H9 (cell line): ENCODE data around the gene RBM15. TPM values are rescaled to one million over a fixed set of nuclear protein-coding genes. Genes with fewer than 3 reads are reported as not detected.

ENCODE experiments used
- DNase-seq: peaks from one replicate; pipeline ENCODE4 v3.0.0-alpha.2; 2017
- H2AFZ ChIP-seq: one replicate; pipeline ENCODE4 v1.6.1; 2013; ENCODE audit warnings: mild to moderate bottlenecking, low read length, control low read depth, moderate library complexity
- H2AK5ac ChIP-seq: 2 replicates; pipeline ENCODE4 v1.6.1; 2013; ENCODE audit warnings: low read length, control low read depth, mixed read lengths; ENCODE audit not compliant: insufficient read length
- H2BK120ac ChIP-seq: one replicate; pipeline ENCODE4 v1.6.1; 2013; ENCODE audit warnings: low read depth, mild to moderate bottlenecking, low read length, control low read depth, inconsistent platforms; ENCODE audit not compliant: poor library complexity, severe bottlenecking
- H2BK12ac ChIP-seq: 2 replicates; pipeline ENCODE4 v1.6.1; 2013; ENCODE audit warnings: low read length, control low read depth, mixed read lengths, low read depth; ENCODE audit not compliant: insufficient read length
- H2BK15ac ChIP-seq: 2 replicates; pipeline ENCODE4 v1.6.1; 2013; ENCODE audit warnings: low read depth, low read length, control low read depth
- H2BK20ac ChIP-seq: one replicate; pipeline ENCODE4 v1.6.1; 2013; ENCODE audit warnings: low read depth, mild to moderate bottlenecking, low read length, control low read depth, inconsistent platforms; ENCODE audit not compliant: poor library complexity, severe bottlenecking
- H2BK5ac ChIP-seq: 2 replicates; pipeline ENCODE4 v1.6.1; 2013; ENCODE audit warnings: low read length, control low read depth, mixed read lengths; ENCODE audit not compliant: insufficient read length
- H3K14ac ChIP-seq: 2 replicates; pipeline ENCODE4 v1.6.1; 2013; ENCODE audit warnings: low read length, control low read depth; ENCODE audit not compliant: insufficient read depth
- H3K18ac ChIP-seq: 2 replicates; pipeline ENCODE4 v1.6.1; 2013; ENCODE audit warnings: low read depth, mild to moderate bottlenecking, mixed read lengths, low read length, control low read depth; ENCODE audit not compliant: insufficient read length
- H3K23ac ChIP-seq: 2 replicates; pipeline ENCODE4 v1.6.1; 2013; ENCODE audit warnings: low read length, control low read depth, mixed read lengths, low read depth; ENCODE audit not compliant: insufficient read length
- H3K23me2 ChIP-seq: 2 replicates; pipeline ENCODE4 v1.6.1; 2013; ENCODE audit warnings: low read depth, mild to moderate bottlenecking, mixed read lengths, low read length, control low read depth; ENCODE audit not compliant: insufficient read length, poor library complexity, severe bottlenecking
- H3K27ac ChIP-seq: 2 replicates; pipeline ENCODE4 v1.5.1; 2013; ENCODE audit warnings: low read length, control low read depth, mixed read lengths, low read depth; ENCODE audit not compliant: insufficient read length
- H3K27me3 ChIP-seq: 2 replicates; pipeline ENCODE4 v1.6.1; 2013; ENCODE audit warnings: low read length, control low read depth, inconsistent platforms; ENCODE audit not compliant: insufficient read depth
- H3K4ac ChIP-seq: 2 replicates; pipeline ENCODE4 v1.6.1; 2013; ENCODE audit warnings: low read depth, mild to moderate bottlenecking, control low read depth, inconsistent platforms, low read length, moderate library complexity
- H3K4me1 ChIP-seq: 2 replicates; pipeline ENCODE4 v1.6.1; 2013; ENCODE audit warnings: low read length, control low read depth, inconsistent platforms; ENCODE audit not compliant: insufficient read depth
- H3K4me2 ChIP-seq: 2 replicates; pipeline ENCODE4 v1.6.1; 2013; ENCODE audit warnings: low read length, control low read depth, mixed read lengths; ENCODE audit not compliant: insufficient read length, insufficient read depth
- H3K56ac ChIP-seq: 2 replicates; pipeline ENCODE4 v1.6.1; 2013; ENCODE audit warnings: low read depth, mild to moderate bottlenecking, mixed read lengths, low read length, control low read depth; ENCODE audit not compliant: insufficient read length
- H3K79me1 ChIP-seq: 2 replicates; pipeline ENCODE4 v1.6.1; 2013; ENCODE audit warnings: low read depth, mild to moderate bottlenecking, moderate library complexity, low read length, control low read depth, inconsistent platforms; ENCODE audit not compliant: insufficient read depth, poor library complexity, severe bottlenecking
- H3K79me2 ChIP-seq: 2 replicates; pipeline ENCODE4 v1.6.1; 2013; ENCODE audit warnings: low read length, control low read depth, inconsistent platforms; ENCODE audit not compliant: insufficient read depth
- H3K9ac ChIP-seq: 2 replicates; pipeline ENCODE4 v1.6.1; 2013; ENCODE audit warnings: low read length, control low read depth, mixed read lengths; ENCODE audit not compliant: insufficient read length; ENCODE audit errors: extremely low read depth
- H3K9me3 ChIP-seq: one replicate; pipeline ENCODE4 v1.6.1; 2013; ENCODE audit warnings: low read depth, low read length, inconsistent platforms; ENCODE audit not compliant: control insufficient read depth
- H3T11ph ChIP-seq: one replicate; pipeline ENCODE4 v1.6.1; 2013; ENCODE audit warnings: mild to moderate bottlenecking, low read length, control low read depth, inconsistent platforms
- H4K20me1 ChIP-seq: one replicate; pipeline ENCODE4 v1.6.1; 2013; ENCODE audit not compliant: control insufficient read depth, insufficient read length, insufficient read depth
- H4K5ac ChIP-seq: 2 replicates; pipeline ENCODE4 v1.6.1; 2013; ENCODE audit warnings: low read depth, mild to moderate bottlenecking, mixed read lengths, low read length, control low read depth; ENCODE audit not compliant: insufficient read length
- H4K8ac ChIP-seq: replicated peaks from 2 replicates; pipeline ENCODE4 v1.6.1; 2013; ENCODE audit warnings: low read length, control low read depth, mixed read lengths, low read depth; ENCODE audit not compliant: insufficient read length
- H4K91ac ChIP-seq: 2 replicates; pipeline ENCODE4 v1.6.1; 2013; ENCODE audit warnings: low read depth, mild to moderate bottlenecking, moderate library complexity, mixed read lengths, low read length, control low read depth; ENCODE audit not compliant: insufficient read length
- H3K27ac Mint-ChIP-seq, 3 experiments: 2 replicates in 2 of 3; 3 replicates in 1 of 3; pipeline ENCODE4 v1.8.0; 2020 to 2021; ENCODE audit warnings: mixed read lengths in 3 of 3, mild to moderate bottlenecking in 1 of 3, moderate library complexity in 1 of 3
- H3K27me3 Mint-ChIP-seq: 2 replicates; pipeline ENCODE4 v1.8.0; 2021; ENCODE audit warnings: low read depth, mild to moderate bottlenecking, moderate library complexity, mixed read lengths
- H3K36me3 Mint-ChIP-seq, 3 experiments: 2 replicates in 2 of 3; 3 replicates in 1 of 3; pipeline ENCODE4 v1.8.0; 2020 to 2021; ENCODE audit warnings: low read depth in 3 of 3, mixed read lengths in 3 of 3; ENCODE audit not compliant: insufficient read depth in 1 of 3
- H3K4me1 Mint-ChIP-seq, 2 experiments: 2 replicates each; pipeline ENCODE4 v1.8.0; 2020; ENCODE audit warnings: mixed read lengths in 2 of 2
- H3K4me3 Mint-ChIP-seq, 2 experiments: 2 replicates in 1 of 2; 3 replicates in 1 of 2; pipeline ENCODE4 v1.8.0; 2020 to 2021; ENCODE audit warnings: mild to moderate bottlenecking in 2 of 2, mixed read lengths in 2 of 2, moderate library complexity in 1 of 2
- H3K9me3 Mint-ChIP-seq, 2 experiments: 2 replicates in 1 of 2; 3 replicates in 1 of 2; pipeline ENCODE4 v1.8.0; 2020; ENCODE audit warnings: mild to moderate bottlenecking in 2 of 2, mixed read lengths in 2 of 2, moderate library complexity in 1 of 2
- WGBS: extraction: QIAGEN DNeasy Blood & Tissue Kit; methylation state at CpG from one replicate; pipeline ENCODE4 v1.1.7; 2013; ENCODE audit warnings: missing lambda C conversion rate, low lambda C conversion rate, mixed read lengths; ENCODE audit not compliant: insufficient read length; ENCODE audit errors: extremely low coverage; 5-methylcytosine and 5-hydroxymethylcytosine counted together
- total RNA-seq: library from RNA; stranded (reverse); gene quantifications from 2 replicates; pipeline ENCODE4 v1.2.1, GENCODE V29; 2021
- TF ChIP-seq, protein P1 (sequence below): fragments of 200-600 bp; sonication (generic); conservative IDR thresholded peaks from 3 replicates; pipeline ENCODE4 v1.8.0; 2021; ENCODE audit warnings: antibody characterized with exemption, mild to moderate bottlenecking

The RBM15 gene
- total RNA-seq, 1 experiment from 2014 or later = 62.0 TPM

DNA sequence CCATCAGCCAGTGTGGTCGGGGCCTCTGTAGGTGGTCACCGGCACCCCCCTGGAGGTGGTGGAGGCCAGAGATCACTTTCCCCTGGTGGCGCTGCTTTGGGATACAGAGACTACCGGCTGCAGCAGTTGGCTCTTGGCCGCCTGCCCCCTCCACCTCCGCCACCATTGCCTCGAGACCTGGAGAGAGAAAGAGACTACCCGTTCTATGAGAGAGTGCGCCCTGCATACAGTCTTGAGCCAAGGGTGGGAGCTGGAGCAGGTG, 961 bp downstream of the RBM15 start:
- Histone ChIP-seq H3K56ac (no peak overlapping the region), H3K9me3 (no peaks in the 10 kb centered on the region), H3K18ac (no peak overlapping the region), H3K9ac (peak overlapping the region; percentile 92), H4K20me1 (no peaks in the 10 kb centered on the region), H2BK15ac (no peak overlapping the region), H4K5ac (no peak overlapping the region), H3K4me1 (peaks cover 3% of the 10 kb centered on the region; the same call in 1 of the 2 replicates), H3T11ph (no peak overlapping the region), H2BK120ac (no peak overlapping the region), H2BK20ac (no peak overlapping the region), H3K79me1 (no peaks in the 10 kb centered on the region), H3K23ac (no peak overlapping the region), H2BK5ac (no peak overlapping the region), H3K23me2 (peaks cover 13% of the 10 kb centered on the region), H4K8ac (no peak overlapping the region), H2BK12ac (no peak overlapping the region), H2AFZ (no peak overlapping the region), H4K91ac (no peak overlapping the region), H3K27ac (no peak overlapping the region), H3K4ac (no peak overlapping the region), H3K14ac (peak overlapping the region; percentile 93; the same call in 1 of the 2 replicates), H3K27me3 (no peaks in the 10 kb centered on the region), H2AK5ac (no peak overlapping the region), H3K4me2 (peak overlapping the region; percentile 93), H3K79me2 (peaks cover 40% of the 10 kb centered on the region)
- no peaks in the 10 kb centered on the region; the same call in 1 of the 2 replicates for H3K27me3 Mint-ChIP-seq
- TF ChIP-seq, protein P1, sequence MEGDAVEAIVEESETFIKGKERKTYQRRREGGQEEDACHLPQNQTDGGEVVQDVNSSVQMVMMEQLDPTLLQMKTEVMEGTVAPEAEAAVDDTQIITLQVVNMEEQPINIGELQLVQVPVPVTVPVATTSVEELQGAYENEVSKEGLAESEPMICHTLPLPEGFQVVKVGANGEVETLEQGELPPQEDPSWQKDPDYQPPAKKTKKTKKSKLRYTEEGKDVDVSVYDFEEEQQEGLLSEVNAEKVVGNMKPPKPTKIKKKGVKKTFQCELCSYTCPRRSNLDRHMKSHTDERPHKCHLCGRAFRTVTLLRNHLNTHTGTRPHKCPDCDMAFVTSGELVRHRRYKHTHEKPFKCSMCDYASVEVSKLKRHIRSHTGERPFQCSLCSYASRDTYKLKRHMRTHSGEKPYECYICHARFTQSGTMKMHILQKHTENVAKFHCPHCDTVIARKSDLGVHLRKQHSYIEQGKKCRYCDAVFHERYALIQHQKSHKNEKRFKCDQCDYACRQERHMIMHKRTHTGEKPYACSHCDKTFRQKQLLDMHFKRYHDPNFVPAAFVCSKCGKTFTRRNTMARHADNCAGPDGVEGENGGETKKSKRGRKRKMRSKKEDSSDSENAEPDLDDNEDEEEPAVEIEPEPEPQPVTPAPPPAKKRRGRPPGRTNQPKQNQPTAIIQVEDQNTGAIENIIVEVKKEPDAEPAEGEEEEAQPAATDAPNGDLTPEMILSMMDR = 0 out of 3 replicates have a peak, but pooled peaks have one; percentile 8
- H3K9me3 Mint-ChIP-seq = peaks cover 6 to 8% of the 10 kb centered on the region in 2 experiments
- DNase-seq = peak; percentile 45
- no peak overlapping the region for H3K4me3 Mint-ChIP-seq
- no CpG with 5 or more reads among the region's 9 CpGs for WGBS
- peaks cover 44 to 53% (median 52%) of the 10 kb centered on the region in 3 experiments for H3K36me3 Mint-ChIP-seq
- H3K27ac Mint-ChIP-seq = peak overlapping the region in 1 of 3 experiments; percentile 86; a peak in 1 of 7 replicates
- H3K4me1 Mint-ChIP-seq = peaks cover 54 to 56% of the 10 kb centered on the region in 2 experiments
